Amniotic stem cell (primary cell): ENCODE results near the gene CSRP2.

ENCODE experiments used
- DNase-seq: peaks from one replicate; lab custom pipeline; 2025; lab: John Stamatoyannopoulos, UW

CSRP2 gene

DNA sequence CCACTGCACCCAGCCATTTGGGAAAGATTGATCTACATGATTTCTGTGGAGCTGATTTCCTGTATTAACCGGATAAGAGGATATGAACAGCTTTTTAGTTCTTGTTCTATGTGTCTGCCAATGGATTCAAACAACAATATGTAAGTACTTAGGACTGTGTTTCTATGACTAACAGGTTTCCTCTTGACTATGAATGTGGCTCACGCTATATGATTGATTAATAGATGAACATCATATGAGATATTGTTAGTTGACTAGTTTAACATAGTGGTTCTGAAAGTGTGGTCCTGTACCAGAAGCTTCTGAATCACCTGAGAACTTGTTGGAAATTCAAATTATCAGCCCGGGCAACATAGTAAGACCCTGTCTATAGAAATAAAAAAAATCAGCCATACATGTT, 12.8 kb upstream of the CSRP2 start:
- no peak for DNase-seq

GRCh38 chr12:76890151-76891143, 11.6 kb upstream of the CSRP2 start:
- DNase-seq: no peak

- no peak for DNase-seq
Observed at GRCh38 chr12:76888775-76889174, 10.0 kb upstream of the CSRP2 start.

DNA sequence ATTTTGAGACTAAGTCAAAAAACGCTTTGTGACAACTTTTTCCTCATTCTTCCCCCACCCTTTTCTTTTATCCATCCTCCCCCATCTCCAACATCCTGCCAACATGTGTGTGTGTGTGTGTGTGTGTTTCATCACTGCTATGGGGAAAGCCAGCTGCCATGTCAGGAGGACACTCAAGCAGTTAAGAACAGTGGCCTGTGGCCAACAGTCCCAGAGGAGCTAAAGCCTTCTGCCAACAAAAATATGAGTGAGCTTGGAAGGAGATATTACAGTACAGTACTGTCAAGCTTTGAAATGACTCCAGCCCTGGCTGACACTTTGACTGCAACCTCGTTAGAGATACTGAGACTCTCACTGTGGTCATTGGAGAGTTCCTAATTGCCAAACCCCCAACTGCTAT, 5.0 kb upstream of the CSRP2 start:
- no peak for DNase-seq

DNA sequence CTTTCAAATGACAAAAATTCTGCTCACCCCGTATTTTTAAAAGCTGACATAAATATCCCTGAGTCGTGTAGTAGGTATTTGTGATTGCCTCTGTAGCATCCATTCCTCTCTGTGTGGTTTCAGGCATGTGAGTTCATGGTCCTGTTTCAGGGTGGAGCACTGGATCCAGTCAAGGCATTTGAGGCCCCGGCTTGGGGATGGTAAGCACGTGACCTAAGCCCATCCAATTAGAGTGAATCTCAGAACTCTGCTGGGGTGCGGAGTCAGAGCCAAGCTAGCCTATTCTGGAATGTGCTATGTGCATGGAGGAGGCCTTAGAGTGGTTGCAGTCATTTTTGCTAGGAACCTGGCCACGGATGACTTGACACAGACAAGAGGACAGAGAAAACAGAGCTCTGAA, 4.3 kb upstream of the CSRP2 start:
- DNase-seq: no peak

- no peak for DNase-seq
Observed at GRCh38 chr12:76882367-76882766, 3.5 kb upstream of the CSRP2 start.

- no peak for DNase-seq
Observed at GRCh38 chr12:76881142-76881541, 2.3 kb upstream of the CSRP2 start.

DNA sequence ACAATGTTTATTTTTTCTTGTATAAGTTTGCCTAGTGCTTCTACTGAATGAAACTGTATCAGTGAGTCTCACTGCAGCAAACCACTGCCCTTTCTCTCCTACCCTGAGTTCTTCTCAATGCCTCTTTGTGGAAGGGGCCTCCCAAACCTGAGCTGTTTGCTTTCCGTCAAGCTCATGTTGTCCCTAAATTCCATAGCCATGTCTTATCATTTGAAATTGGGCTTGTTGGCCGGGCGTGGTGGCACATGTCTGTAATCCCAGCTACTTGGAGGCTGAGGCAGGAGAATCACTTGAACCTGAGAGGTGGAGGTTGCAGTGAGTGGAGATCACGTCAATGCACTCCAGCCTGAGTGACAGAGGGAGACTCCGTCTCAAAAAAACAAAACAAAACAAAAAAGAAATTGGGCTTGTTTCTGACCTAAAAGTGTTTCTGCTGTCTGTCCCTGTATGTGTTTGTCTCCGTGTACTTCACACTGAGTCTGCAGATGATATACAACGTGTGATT, 1.8 kb upstream of the CSRP2 start:
- no peak for DNase-seq

DNA sequence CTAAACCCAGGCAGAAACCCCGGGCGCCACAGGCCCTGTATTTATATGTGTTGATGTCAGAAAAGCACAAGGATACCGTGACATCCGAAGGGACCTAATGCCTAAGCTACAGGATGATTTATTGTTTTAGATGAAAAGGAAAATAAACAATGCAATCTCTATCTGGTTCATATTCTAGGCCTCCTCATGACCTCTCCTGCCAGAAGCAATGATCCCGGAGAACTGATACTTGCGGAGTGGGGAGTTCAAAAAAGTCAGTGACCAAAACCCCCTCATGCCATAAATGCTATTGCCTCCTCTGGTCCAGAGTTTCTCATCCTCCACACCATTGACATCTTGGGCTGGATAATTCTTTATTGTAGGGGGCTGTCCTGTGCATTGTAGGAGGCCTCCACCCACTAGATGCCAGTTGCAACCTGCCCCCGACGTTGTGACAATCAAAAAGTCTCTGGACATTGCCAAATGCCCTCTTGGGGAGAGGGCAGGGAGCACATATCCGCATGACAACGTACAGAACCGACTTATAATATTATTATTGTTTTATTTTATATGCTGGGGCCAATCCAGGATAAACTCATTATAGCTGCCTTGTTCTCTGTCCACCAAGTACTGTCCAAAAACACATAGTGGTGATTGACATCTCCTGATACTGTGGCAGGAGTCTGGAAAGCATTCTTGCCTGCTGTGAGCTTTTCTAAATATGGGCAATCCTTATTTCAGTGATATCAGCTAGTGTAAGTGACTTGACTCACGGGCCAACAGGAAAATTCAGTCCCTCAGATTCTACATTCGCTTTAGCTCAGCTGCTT, 1.1 kb upstream of the CSRP2 start:
- no peak for DNase-seq

GRCh38 chr12:76878099-76878898, 520 bp downstream of the CSRP2 start:
- DNase-seq: no peak

DNA sequence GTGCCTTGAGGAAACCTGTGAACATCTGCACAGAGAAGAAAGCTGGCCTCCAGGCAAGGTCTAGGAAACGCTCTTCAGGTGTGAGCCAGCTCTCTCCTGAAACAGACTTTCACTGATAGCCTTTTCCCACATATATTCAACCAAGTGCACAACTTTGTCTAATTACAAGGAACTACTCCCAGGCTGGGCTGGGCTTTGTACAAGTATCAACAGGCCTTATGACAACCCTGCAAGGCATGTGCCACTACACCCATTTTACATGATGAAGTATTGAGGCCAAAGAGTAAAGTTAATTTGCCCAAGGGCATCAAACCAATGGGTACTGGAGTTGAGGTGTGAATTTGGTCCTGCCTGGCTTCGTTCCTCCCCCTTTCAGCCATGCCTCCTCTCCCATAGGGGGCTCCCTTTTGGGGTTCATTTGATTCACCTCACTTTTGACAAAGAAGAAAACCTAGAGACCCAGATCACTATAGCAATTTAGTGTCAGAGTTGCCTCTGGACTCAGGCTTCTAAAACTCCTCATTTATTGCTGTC, 2.1 kb downstream of the CSRP2 start:
- DNase-seq: no peak

DNA sequence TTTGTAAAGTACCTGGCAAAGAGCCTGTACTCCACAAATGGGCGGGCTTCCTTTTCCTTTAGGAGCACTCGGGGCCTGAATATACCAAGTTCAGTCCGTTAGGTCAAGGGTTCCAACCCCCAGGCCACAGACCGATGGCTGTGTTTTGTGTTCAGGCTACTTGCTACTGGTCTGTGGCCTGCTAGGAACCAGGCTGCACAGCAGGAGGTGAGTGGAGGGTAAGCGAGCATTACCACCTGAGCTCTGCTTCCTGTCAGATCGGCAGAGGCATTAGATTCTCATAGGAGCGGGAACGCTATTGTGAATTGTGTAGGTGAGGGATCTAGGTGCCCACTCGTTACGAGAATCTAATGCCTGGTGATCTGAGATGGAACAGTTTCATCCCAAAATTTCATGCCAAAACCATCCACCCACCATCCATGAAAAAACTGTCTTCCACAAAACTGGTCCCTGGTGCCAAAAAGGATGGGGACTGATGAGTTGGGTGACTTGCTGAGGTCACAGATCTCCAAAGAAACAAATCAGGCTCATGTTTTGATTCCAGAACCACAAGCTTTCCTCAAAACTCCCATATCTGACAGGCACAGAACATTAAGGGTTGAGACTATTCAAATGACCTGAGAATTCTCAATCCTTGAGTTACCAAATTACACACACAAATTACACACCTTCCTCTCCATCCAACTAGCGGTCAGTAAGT, 4.2 kb downstream of the CSRP2 start:
- no peak for DNase-seq

DNA sequence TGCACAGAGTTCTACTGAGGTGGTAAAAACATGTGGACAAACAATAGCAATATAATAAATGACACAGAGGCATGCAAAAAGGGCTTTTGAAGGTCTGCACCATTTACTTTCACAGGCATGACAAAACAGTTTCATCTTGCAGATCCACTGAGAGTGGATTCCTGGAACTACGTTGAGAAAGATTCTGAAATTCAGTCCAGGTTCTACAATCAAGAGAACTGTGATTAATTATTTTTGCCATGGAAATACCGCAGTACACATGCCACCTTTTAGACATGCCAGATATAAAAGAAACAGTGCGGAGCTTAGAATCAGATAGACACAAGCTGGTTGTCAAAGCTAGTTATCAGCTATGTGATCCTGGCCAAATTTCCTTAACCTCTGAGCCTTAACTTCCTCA, 4.8 kb downstream of the CSRP2 start:
- DNase-seq: no peak

DNA sequence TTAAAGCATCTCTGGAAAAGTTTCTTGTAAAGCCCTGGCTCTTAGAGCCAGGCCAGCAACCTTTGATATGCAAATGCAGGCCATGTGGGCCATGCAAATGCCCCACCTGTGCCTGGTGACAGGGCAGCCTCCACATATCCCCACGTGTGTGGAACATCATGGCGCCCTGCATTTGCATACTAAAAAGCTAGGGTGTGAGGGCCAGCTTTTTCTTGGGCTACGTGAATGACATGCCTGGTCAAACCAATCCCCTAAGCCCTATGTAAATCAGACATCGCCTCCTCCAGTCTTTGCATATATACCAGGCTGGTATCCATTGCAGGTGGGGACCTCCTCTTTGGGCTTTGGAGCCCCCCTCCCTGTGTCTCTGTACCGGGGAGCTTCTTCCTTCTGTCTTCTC, 6.4 kb downstream of the CSRP2 start:
- DNase-seq: no peak

DNA sequence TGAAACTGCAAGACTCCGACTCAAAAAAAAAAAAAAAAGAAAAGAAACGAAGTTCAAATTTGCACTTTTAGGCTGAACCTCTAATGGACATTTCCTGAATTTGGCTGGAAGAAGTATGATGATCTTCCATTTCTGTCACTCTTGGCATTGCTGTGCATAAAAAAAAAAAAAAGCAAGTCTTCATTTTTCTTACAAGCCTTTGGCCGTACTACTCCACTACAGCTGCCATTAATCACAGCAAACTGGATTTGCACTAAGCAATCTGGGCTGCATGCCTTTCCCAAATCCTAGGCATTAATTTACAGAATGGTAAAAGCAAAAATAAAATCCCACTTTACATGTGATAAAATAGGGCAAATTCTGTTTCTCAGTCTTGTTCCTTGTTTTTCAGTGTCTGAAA, 7.1 kb downstream of the CSRP2 start:
- DNase-seq: no peak

GRCh38 chr12:76871082-76871481, 7.7 kb downstream of the CSRP2 start:
- no peak for DNase-seq

GRCh38 chr12:76866726-76867125, 12.1 kb downstream of the CSRP2 start:
- no peak for DNase-seq

DNA sequence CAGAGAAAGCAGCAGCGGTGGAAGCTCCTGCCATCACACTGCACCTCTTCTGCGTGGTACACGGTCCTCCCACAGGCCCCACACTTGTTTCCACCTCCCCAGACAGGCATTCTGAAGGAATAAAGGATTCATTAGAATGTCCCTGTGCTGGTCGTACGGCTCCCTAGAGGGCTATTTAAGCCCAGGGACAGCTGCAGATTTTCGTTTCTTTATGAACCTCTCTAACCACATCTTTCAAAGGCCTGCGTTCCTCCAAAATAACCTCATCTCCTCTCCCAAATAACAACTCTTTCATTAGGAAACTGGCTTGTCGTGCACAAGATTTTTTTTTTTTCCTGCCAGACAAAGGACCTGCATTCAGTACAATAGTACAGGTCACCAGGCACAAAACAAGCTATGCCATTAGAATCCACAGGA, 12.7 kb downstream of the CSRP2 start:
- DNase-seq: no peak

GRCh38 chr12:76864791-76865400, 13.9 kb downstream of the CSRP2 start:
- no peak for DNase-seq

- DNase-seq: no peak
Observed at GRCh38 chr12:76863837-76864236, 15.0 kb downstream of the CSRP2 start.
